HG02943 (cell line): ENCODE data around the gene TMEM139.

Experiments used
- ATAC-seq: cut with Tn5 transposase; IDR thresholded peaks from one replicate; pipeline ENCODE4 v1.9.1; 2021; ENCODE audit warnings: mild to moderate bottlenecking, low read depth, moderate library complexity; ENCODE audit not compliant: unreplicated experiment

TMEM139 gene

GRCh38 chr7:143284591-143285469 lies at the start of gene TMEM139:
Gene TMEM139 (plus strand): TSS chr7:143284958. CDS start chr7:143285958, 1,000 bp downstream.
- no peak for ATAC-seq

DNA sequence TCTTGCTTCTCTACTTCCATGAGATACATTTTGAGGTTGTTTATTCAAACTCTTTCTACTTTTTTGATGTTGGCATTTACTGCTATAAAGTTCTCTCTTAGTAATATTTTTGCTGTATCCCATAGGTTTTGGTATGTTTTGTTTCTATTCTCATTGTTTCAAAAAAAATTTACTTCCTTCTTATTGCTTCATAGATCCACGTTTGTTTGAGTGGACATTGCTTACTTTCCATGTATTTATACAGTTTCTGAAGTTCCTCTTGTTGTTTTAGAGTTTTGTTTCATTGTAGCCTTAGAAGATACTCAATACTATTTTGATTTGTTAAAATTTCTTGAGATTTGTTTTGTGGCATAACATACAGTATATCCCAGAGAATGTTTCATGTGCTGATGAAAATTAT lies 49.2 kb upstream of the TMEM139 start:
- no peak for ATAC-seq

DNA sequence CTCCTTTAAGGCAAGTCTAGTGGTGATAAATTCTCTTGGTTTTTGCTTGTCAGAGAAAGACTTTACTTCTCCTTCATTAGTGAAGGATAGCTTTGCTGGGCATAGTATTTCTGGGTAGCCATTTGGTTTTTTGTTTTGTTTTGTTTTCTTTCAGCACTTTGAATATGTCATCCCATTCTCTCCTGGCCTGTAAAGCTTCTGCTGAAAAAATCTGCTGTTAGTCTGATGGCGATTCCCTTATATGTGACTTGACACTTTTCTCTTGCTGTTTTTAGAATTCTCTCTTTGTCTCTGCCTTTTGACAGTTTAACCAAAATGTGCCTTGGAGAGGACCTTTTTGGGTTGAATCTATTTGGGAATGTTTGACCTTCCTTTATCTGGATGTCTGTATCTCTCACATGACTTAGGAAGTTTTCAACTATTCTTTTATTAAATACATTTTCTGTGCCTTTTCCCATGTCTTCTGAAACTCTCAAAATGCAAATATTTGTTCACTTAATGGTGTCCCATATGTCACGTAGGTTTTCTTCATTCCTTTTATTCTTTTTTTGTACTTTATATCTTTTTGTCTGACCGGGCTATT lies 48.3 kb upstream of the TMEM139 start:
- ATAC-seq, result no peak

- ATAC-seq, result no peak
These were observed 47.4 kb upstream of the TMEM139 start for GRCh38 chr7:143237366-143237765.

DNA sequence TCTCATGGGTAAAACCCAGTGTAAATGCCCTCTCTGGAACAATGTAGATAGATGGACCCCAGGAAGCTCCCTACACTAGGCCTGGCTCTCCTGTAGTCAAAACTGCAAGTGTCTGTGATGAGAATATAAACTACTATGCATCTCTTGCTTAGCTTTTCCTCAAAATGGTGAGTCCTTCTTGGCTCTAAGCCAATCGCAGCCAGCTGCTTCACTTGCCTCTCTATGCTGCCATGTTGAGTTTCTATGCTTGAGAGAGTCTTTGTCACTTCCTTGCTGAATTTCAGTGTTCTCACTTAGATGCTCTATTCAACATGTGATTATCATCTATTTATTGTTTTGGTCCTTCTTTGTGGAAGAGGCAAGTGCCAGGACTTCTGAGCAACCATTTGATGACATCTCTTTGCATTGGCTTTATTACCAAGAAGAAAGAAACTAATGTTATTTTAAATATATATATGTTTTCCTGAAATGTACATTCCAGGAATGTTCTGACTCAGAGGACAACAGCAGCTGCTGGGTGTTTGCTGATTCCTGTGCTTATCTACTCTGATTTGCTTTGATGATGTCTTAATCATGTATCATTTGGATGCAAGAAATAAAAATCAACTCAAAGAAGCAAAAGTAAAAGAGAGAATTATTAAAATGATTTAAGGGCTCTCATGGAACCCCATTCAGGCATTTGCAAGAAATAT lies 46.3 kb upstream of the TMEM139 start:
- ATAC-seq, result no peak

DNA sequence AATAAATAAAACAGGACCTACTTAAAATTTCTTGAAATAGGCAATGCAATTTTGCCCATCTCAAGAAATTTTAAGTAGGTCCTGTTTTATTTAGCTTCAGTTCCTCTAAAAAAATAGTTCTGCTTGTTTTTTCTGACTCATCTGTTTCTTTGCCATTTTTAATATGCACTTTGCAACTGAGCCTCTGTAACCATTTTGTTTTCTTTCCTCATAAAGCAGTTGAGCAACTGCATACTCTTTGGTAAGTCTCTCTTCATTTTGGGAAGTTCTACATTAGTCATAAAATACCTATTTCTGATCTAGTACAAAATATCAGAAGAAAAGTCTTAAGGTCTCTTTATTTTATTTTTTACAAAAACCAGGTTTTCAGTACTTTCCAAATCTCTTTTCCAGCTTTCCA lies 44.9 kb upstream of the TMEM139 start:
- no peak for ATAC-seq

DNA sequence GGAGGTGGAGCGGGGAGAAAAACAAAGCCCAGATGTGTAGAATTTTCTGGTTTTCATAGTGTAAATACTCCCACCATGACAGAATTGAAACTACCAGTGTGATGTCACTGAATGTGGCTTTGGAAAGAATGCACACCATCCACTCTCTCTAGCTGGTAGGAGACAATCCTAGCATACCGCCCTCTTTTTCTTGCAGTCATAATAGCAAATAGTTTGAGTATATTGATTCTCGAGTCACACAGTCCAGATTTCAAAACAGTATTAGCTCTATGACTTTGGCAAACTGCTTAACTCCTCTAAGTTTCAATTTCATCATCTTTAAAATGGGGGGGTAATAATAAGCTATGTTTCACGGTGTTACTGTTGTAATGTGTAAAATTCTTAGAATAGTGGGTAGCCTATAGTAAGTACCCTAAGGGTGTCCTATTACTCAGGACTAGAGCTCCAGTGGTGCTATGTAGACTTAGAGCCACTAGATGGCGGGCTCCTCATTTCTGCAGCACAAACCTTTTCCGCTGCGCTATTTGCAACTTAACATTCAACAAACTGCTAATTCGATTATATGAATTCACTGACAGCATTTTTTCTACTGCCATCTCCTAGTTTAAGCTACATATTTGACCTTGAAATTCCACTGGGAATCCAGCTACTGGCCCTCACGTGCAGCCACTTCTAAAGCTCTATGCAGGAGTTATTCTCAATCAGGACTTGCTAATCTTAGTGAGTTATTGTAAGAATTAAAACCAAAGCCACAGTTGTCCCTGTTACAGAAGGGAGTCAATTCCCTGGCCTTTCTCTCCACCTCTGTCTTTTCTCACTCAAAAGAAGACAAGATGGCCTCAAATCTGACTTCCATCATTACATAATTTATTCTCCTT lies 44.2 kb upstream of the TMEM139 start:
- ATAC-seq, result peak; percentile 93

GRCh38 chr7:143242306-143242705 lies 42.5 kb upstream of the TMEM139 start:
- no peak for ATAC-seq

GRCh38 chr7:143243111-143243510 lies 41.6 kb upstream of the TMEM139 start:
- ATAC-seq, result no peak

DNA sequence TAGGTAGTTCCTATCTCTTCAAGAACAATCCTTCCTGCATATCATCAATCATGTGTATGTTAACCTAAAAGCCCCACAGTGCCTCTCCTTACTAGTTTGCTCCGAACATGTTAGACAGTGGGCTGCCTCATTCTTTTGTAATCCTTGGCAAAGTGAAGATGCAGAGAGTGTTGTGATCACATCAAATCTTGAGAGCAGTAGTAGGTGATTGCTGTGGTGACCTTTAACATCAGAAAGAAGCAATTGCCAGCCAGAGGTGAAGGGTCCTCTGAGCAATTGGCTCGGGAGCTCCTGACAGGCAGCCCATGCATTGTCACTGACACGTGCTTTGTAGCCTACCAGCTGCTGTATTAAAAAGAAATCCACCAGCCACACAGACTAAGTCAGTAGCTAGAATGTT lies 41.1 kb upstream of the TMEM139 start:
- no peak for ATAC-seq

- ATAC-seq, result no peak
These were observed 40.4 kb upstream of the TMEM139 start for GRCh38 chr7:143244321-143244720.

- ATAC-seq, result no peak
These were observed 39.6 kb upstream of the TMEM139 start for GRCh38 chr7:143245123-143245522.

- no peak for ATAC-seq
These were observed 37.4 kb upstream of the TMEM139 start for GRCh38 chr7:143247372-143247771.

DNA sequence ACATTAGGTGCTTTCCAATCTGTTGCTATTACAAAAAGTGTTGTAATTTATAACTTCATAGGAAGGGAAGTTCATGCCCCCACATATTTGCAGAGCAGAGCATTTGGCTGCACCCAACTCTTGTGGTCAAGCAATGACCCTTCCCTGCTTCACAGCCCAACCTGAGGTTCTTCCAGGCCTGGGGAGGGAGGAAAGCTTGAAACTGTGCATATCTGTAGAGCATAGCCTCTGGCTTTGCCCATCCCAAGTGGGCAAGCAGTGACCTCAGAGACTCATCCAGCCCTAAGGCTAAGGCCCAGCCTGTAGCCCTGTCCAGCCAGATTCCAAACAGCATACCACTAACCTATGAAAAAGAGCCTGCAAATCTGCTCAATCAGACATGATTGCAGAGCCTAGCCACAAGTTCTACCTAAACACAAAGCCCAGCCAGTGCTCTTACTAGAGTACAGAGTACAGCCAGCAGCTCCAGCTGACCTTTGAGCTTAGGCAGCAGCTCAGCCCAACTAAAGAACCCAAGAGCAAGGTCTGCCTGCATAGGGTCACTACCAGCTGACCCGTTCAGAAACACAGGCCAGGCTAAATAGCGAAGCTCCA lies 35.9 kb upstream of the TMEM139 start:
- no peak for ATAC-seq

DNA sequence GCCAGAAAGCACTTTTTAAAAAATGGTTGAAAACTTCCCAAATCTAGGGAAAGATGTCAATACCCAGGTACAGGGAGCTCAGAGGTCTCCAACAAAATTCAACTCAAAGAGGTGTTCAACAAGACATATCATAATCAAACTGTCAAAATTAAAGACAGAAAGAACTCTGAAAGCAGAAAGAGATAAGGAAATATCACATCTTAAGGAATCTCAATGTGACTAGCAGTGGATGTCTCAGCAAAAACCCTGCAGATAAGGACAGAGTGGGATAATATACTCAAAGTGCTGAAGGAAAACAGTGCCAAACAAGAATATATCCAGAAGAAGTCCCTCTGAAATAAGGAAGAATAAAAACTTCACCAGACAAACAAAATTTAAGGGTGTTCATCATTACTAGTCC lies 34.6 kb upstream of the TMEM139 start:
- ATAC-seq, result no peak

- no peak for ATAC-seq
These were observed 33.9 kb upstream of the TMEM139 start for GRCh38 chr7:143250822-143251221.

DNA sequence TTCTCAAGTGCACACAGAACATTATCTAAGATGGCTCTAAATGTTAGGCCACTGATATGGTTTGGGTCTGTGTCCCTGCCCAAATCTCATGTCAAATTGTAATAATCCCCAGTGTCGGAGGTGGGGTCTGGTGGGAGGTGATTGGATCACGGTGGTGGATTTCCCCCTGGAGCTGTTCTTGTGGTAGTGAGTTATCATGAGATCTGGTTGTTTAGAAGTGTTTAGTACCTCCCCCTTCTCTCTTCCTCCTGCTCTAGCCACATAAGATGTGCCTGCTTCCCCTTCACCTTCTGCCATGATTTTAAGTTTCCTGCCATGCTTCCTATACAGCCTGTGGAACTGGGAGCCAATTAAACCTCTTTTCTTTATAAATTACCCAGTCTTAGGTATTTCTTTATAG lies 32.8 kb upstream of the TMEM139 start:
- no peak for ATAC-seq

GRCh38 chr7:143255564-143255963 lies 29.2 kb upstream of the TMEM139 start:
- ATAC-seq, result no peak

DNA sequence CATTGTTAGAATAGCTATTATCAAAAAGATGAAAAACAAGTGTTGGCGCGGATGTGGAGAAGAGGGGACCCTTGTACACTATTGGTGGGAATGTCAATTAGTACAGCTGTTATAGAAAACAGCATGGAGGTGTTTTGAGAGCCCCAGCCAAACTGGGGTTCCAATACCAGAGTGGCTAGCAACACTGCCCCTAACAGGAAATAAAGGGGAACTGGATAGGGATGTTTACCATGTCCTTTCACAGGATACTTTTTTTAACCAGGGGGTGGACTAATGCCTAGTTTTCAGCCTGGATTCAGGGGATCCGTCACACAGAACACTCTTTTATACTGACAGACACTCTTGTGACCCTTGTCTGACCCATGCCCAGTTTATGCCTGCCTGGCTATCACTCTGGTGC lies 28.4 kb upstream of the TMEM139 start:
- ATAC-seq, result no peak

DNA sequence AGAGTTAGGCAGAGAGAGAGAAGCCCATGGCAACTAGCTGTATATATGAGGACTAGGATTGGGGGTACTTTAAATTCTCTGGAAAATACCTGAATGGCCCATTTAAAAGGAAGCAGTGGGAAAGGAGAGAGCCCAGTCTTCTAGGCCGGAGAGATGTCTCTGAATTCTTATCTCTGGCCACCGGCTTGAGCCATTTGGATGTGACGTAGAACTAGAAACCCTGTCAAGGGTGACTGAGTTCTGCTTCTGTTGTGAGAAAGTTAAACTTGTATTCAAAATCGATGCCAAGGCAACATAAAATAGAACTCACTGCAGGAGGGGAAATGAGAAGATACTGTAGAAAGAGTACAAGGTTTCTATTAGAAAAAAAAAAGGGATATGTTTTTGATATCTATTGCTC lies 27.8 kb upstream of the TMEM139 start:
- ATAC-seq, result peak; percentile 69
